ENCODE results near the gene GK. TPM values are rescaled to one million over a fixed set of nuclear protein-coding genes. Genes with fewer than 3 reads are reported as not detected.
"Not testable (repeated sequence)": the region's sequence is repeated elsewhere in the genome, so short reads cannot be mapped to it uniquely, and the experiment has no call there.

Gene GK
- total RNA-seq, 1 experiment from 2014 or later, result 10.4 TPM

- not testable (repeated sequence) for DNase-seq (ENCODE audit: low read depth)
Measured at GRCh38 chrX:30654386-30654785, 1.2 kb downstream of the GK start.

GRCh38 chrX:30654989-30655607, 1.9 kb downstream of the GK start:
- peak; percentile 19 for DNase-seq (ENCODE audit: low read depth)

GRCh38 chrX:30655991-30656390, 2.8 kb downstream of the GK start:
- no peak for DNase-seq (ENCODE audit: low read depth)

- no peak for DNase-seq (ENCODE audit: low read depth)
Measured at GRCh38 chrX:30657196-30658161, 4.3 kb downstream of the GK start.

- peak; percentile 70 for DNase-seq (ENCODE audit: low read depth)
Measured at GRCh38 chrX:30659421-30659820, 6.2 kb downstream of the GK start.

- DNase-seq (ENCODE audit: low read depth), result no peak
Measured at GRCh38 chrX:30661228-30661627, 8.0 kb downstream of the GK start.

GRCh38 chrX:30663322-30663721, 10.1 kb downstream of the GK start:
- no peak for DNase-seq (ENCODE audit: low read depth)

GRCh38 chrX:30665471-30665870, 12.2 kb downstream of the GK start:
- DNase-seq (ENCODE audit: low read depth), result no peak

- DNase-seq (ENCODE audit: low read depth), result no peak
Measured at GRCh38 chrX:30666094-30666493, 12.9 kb downstream of the GK start.

GRCh38 chrX:30668581-30668980, 15.4 kb downstream of the GK start:
- no peak for DNase-seq (ENCODE audit: low read depth)

GRCh38 chrX:30671189-30671588, 18.0 kb downstream of the GK start:
- DNase-seq (ENCODE audit: low read depth), result not testable (repeated sequence)

- DNase-seq (ENCODE audit: low read depth), result no peak
Measured at GRCh38 chrX:30673127-30673796, 20.0 kb downstream of the GK start.

- DNase-seq (ENCODE audit: low read depth), result no peak
Measured at GRCh38 chrX:30673884-30674598, 20.8 kb downstream of the GK start.

- no peak for DNase-seq (ENCODE audit: low read depth)
Measured at GRCh38 chrX:30674799-30675198, 21.6 kb downstream of the GK start.

- no peak for DNase-seq (ENCODE audit: low read depth)
Measured at GRCh38 chrX:30679369-30679768, 26.1 kb downstream of the GK start.

- no peak for DNase-seq (ENCODE audit: low read depth)
Measured at GRCh38 chrX:30680618-30681017, 27.4 kb downstream of the GK start.

- DNase-seq (ENCODE audit: low read depth), result no peak
Measured at GRCh38 chrX:30688641-30689040, 35.4 kb downstream of the GK start.

- DNase-seq (ENCODE audit: low read depth), result no peak
Measured at GRCh38 chrX:30689116-30689515, 35.9 kb downstream of the GK start.

GRCh38 chrX:30690330-30690729, 37.1 kb downstream of the GK start:
- no peak for DNase-seq (ENCODE audit: low read depth)

GRCh38 chrX:30693999-30694650, 40.9 kb downstream of the GK start:
- DNase-seq (ENCODE audit: low read depth), result no peak

GRCh38 chrX:30702736-30703135, 49.5 kb downstream of the GK start:
- DNase-seq (ENCODE audit: low read depth), result peak; percentile 47
